EH (cell line): ENCODE measurements around the gene DRAP1.

ENCODE experiments used
- DNase-seq: peaks from one replicate; pipeline ENCODE4 v3.0.0-alpha.2; 2015; ENCODE audit warnings: low read depth

Gene DRAP1

GRCh38 chr11:65903715-65904114 lies 15.5 kb upstream of the DRAP1 start:
- no peak for DNase-seq

- peak; percentile 48 for DNase-seq
Measured at GRCh38 chr11:65906602-65907001, 12.6 kb upstream of the DRAP1 start.

DNA sequence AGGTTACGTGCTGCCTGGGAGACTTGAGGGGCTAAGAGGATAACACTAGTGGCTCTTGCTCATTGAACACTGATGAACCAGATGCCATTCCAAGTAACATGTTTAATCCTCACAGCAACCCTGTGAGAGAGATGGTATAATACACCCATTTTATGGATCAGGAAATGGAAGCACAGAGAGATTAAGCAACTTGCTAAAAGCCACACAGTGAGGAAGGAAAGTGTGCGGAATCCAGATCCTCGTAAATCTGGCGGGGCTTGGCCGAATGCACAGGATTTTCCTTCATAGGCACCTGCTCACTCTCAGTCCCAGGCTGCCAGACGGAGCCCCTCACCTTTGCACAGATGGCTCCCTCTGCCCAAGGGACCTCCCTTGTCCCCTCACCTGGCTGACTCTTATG lies 11.3 kb upstream of the DRAP1 start:
- no peak for DNase-seq

DNA sequence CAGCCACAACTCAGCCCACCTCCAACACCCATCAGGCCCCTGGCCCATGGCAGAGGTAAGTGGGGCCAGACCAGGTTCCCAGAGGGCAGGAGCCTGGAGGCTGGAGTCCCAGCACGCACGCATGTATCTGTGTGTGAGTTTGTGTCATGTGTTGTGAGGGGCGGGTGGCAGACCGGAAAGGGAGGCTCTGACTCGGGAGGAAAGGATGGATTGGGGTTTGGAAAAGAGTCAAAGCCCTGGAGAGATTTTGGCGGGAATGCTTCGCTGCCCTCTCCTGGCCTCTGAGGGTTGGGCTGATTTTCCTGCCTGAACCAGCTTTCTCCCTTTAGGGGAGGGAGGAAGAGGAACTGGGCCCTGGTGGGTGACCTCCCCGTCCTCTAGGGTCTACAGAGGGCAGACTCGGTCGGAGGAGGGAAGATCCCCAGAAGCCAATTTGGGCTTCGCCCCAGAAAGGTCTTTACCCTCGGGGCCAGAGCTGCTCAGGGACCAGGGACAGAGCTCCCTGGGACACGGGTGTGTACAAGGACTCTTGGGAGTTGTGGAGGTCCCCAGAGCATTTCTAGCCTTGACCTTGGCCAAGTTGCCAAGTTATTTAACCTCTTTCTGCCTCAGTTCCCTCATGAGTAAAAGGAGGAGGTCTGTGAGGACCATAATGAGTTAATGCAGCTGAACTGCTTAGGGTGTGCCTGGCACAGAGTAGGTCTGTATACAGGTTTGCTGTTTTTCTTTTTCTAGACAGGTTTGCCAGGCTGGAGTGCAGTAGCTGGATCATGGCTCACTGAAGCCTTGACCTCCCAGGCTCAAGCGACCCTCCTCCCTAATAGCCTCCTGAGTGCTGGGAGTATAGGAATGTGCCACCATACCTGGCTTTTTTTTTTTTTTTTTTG lies 7.3 kb upstream of the DRAP1 start:
- peak; percentile 94 for DNase-seq

- DNase-seq = peak; percentile 61
Measured at GRCh38 chr11:65912845-65913244, 6.4 kb upstream of the DRAP1 start.

DNA sequence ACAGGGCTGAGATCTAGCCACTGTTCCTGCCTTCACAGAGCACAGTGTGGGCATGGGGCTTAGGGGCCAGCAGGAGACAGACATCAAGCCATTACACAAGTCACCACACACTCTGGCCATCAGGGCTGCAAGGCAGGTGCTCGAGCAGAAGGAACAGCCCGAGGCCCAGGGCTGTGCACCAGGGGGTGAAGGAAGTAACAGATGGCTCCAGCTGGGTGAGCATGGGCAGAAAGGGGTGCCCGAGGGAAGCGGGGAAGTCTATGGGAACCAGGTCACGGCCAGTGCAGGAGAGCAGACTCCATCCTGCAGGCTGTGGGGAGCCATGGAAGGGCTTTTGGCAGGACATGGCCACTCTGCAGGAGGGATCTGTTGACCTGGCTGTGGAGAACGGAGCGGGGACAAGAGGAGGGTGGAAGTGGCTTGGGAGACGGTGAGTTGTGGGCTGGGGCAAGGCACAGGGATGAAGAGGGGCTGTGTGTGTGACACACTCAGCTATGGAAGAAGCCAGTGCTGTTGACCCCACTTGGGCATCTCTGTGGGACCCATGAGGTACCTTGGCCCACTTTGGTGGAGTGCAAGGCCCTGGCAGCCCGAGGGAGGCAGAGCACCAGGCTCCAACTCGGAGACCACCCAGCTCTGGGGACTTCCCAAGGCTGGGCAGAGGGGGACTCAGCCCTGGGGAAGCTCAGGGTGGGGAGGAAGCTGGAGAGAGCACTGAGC lies 4.0 kb upstream of the DRAP1 start:
- DNase-seq = no peak

DNA sequence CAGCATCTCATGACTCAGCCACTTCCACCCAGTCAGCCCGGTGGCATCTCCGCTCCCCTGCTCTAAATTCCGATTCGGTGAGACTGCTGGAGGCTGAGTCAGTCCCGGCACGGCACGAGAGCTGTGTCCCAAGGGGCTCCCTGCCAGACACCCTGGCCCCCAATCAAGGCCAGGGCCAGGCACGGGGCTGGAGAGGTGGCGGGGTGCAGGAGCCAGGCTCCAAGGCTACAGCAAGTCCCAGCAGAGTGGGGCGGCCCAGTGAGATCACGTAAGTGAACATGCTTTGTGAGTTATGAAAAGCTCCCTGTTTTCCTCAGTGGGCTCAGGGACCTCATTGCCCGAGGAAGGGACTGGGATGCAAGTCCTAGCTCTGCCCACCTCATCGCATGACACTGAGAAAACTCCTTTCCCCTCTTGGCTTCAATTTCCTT lies 3.4 kb upstream of the DRAP1 start:
- DNase-seq = peak; percentile 99

GRCh38 chr11:65916391-65916790 lies 2.8 kb upstream of the DRAP1 start:
- DNase-seq = no peak

DNA sequence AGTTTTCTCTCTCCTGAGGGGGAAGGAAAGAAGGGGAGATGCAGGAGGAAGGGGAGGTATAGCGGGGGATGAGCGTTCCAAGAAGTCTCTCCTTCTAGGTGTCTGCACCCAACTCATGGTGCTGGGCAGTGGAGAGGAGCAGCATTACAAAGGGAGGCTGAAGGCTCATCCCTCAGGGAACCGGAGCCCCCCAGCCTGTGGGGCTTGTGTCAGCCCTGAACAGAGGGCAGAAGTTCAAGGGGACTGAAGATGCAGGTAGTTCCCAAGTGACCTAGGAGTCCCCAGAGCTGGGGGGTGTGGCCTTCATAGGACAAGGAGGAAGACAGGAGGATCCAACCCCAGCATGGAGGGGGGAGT lies 2.2 kb upstream of the DRAP1 start:
- no peak for DNase-seq

- no peak for DNase-seq
Measured at GRCh38 chr11:65917434-65918210, 1.6 kb upstream of the DRAP1 start.

GRCh38 chr11:65918211-65919140 lies 750 bp upstream of the DRAP1 start, which contains the start of gene C11orf68:
C11orf68 (minus strand) TSS chr11:65919062; CDS start chr11:65919031, 31 bp downstream.
- peak; percentile 47 for DNase-seq

GRCh38 chr11:65919573-65920371 lies 546 bp downstream of the DRAP1 start:
- no peak for DNase-seq

DNA sequence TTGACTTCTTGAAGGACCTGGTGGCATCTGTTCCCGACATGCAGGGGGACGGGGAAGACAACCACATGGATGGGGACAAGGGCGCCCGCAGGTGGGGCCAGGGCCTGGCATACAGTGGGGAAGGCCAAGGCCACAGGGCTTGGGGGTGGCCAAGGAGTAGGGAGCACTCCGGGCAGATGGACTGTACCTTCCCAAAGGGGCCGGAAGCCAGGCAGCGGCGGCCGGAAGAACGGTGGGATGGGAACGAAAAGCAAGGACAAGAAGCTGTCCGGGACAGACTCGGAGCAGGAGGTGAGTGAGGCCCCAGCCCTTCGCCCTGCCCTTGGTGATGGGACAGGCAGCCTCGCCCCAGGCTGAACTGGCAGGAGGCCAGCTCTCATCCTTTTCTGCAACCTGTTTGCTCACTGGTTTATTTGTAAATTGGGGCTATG lies 1.2 kb downstream of the DRAP1 start:
- DNase-seq = no peak

DNA sequence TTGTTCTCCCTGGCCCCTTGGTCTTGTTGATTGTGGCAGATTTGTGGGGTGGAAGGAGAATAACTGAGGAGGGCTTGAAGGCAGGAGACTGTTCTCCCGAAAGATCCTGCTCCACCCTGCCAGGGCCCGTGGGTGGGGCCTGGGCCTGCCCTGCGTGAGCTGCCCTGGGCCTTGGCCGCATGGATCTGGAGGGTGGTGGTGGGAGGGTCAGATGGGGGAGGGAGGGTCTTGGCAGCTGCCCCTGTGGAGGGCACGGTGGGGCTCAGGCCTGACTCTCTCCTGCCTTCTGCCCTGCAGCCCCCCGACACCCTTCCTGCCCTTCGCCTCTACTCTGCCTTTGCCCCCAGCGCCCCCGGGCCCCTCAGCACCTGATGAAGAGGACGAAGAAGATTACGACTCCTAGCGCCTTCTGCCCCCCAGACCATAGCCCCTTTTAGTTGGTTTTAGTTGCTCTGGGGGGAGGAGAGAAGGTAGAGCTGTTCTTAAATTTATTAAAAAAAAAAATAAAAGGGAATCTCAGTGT lies 1.9 kb downstream of the DRAP1 start:
- no peak for DNase-seq

DNA sequence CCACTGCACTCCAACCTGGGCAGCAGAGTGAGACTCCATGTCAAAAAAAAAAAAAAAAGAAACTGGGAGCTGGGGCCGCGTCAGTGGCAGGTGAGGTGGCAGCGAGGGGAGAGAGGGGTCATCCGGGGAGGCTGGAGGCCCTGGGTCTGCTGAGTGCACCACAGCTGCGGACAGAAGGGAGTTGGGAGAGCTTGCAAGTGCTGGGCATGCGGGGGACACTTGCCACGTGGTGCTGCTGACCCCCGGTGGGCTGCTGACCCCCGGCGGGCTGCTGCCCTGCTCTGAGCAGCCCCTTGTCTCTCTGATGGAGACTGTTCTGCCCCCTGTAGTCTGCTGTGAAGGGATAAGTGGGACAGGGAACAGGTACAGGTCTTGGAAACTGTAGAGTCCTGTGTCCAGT lies 2.6 kb downstream of the DRAP1 start:
- DNase-seq = no peak

DNA sequence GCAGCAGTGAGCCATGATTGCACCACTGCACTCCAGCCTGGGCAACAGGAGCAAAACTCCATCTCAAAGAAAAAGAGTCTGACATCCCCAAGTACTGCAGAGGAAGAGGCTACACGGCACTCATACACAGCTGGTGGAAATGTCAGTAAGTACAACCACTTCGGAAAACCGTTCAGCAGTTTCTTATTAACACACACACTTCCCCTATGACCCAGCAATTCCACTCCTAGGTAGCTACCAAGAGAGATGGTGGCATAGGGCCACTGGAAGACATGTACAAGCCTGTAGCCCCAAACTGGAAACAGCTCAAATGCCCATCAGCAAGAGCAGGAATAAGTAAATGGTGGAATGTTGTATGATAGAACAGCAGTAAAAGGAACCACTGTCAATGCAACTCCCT lies 3.3 kb downstream of the DRAP1 start:
- DNase-seq = no peak

DNA sequence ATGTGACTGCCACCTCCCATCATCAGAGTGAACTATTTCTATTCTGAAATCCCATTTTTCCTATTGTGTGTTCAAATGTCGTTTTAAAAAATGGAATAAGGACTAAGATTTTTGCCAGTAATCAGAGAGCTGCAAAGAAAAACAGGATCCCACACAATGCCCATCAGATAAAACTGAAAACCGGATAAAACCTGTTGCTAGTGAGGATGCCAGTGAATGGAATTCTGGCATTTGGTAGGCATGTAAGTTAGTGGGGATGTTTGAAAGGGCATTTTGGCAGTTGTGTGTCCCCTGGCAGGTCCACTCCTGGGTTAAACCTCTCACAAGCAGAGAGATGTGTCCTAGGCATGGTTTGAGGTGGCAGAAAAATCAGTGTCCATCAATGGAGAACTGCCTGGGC lies 6.2 kb downstream of the DRAP1 start:
- DNase-seq = no peak

- DNase-seq = no peak
Measured at GRCh38 chr11:65927904-65928397, 8.7 kb downstream of the DRAP1 start.

DNA sequence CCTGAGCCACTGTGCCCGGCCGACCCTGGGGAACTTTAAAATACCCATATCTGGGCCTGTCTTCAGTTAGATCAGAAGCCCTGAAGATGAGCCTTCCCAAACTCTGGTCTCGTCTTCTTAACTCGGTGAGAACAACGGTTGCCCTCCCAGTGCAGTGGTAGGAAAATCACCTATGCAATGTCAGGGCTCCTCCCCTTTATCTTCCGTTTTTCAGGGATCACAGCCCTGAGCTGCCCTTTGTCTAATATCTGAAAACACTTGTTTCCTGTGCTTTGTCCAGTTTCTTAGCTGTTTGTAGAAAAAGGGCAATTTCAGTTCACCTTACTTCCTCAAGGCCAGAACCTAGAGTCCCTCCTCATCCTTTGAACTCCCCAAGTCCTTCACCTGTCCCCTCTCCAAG lies 9.4 kb downstream of the DRAP1 start:
- DNase-seq = no peak
